Activated CD8-positive, alpha-beta memory T cell treated with anti-CD3 and anti-CD28 coated beads, Interleukin-2, amount 50 U/mL, for 4 hours (primary cell): ENCODE measurements around the gene LGALS3.

Experiments
- DNase-seq: peaks from one replicate; pipeline ENCODE4 v3.0.0-alpha.2; 2020

Gene LGALS3

DNA sequence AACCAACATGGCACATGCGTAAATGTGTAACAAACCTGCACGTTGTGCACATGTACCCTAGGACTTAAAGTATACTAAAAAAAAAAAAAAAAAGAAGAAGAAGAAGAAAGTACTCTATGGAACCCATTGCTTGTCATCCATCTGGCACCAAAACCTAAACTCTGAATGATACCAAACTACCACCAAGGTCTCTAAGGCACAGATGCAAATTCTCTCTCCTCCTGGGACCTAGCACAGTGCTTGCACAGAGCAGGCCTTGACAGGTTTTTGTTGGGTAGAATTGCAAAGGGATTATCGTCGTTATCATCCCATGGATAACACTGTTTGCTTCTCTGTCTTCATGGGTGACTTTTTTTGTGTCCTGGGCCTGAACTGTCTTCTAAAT, 13.2 kb upstream of the LGALS3 start:
- no peak for DNase-seq

DNA sequence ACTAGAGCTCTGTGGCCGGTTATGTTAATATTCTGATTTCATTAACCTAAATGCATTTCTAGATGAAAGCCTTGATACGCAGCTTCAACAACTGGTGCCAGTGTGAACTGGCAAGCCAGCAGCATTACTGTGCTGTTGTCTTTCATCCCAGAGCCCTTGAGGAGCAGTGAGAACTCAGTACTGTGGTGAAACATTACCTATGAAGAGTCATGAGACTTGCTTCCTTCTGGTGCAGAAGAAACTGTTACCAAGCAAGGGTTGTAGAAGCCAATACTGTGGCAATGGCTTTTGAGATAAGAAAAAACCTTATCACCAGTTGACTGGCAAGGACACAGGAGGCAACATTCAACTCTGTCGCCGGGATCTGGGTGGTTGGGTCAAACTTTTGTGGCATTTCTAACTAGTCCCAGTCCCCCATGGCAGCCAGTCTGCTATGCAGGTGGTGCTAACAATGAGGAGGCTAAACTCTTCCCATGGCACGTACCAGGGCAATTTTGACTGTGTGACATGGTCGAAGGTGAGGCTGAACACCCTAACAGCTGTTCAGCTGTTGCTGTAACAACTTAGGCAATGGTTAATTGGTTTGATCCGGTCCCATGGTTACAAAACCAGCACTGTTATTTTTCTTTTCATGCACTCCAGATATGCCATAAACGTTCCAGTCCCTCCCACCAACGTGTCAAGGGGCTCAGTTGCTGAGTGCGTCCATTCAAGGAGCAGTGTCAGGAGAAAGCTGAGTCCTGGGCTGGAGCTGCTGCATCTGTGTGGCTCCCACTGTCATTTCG, 12.6 kb upstream of the LGALS3 start:
- no peak for DNase-seq

DNA sequence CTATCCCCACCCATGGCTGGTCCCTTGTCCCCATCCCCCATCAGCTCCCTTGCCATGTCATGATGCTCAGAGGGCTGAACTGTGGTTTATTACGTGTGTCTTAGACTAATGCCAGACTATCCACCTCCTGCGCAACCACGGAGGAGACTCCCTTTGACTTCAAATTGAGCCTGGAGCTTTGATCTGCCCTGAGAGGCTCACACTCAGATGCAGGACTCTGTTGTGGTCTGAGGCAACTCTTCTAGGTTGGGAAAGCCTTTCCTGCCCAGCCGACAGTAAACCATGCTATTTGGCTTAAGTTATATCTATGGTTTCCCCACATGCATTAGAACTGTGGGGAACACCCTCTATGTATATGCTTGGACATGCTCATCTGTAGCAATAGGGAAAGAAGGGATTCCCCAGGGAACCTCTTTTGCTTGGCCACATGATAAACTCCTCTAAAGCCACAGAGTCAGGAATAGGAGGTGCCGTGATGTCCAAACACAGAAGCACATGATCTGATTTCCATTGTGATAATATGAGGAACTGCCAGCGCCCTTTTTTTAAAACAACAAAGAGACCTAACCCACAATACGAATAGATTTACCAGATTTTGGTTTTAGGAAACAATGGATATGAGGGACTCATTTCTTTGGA, 11.1 kb upstream of the LGALS3 start:
- no peak for DNase-seq

DNA sequence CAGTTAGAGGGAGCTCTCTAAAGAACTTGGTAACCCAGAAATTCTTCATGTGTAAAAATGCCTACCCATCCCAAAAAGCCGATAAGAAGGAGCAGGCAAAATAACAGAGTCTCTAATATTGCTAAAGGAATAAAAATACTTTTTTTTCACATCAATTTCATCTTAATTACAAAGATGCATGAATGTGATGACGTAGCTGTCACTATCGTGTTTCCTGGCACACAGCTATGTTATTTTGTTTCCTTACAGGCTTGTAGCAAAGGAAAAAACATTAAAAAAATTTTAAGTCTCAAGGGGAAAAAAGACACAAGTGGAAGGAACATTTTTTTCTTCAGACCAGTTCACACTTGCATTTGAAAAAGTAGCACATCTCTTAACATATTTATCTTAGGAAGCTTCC, 10.3 kb upstream of the LGALS3 start:
- DNase-seq: no peak

DNA sequence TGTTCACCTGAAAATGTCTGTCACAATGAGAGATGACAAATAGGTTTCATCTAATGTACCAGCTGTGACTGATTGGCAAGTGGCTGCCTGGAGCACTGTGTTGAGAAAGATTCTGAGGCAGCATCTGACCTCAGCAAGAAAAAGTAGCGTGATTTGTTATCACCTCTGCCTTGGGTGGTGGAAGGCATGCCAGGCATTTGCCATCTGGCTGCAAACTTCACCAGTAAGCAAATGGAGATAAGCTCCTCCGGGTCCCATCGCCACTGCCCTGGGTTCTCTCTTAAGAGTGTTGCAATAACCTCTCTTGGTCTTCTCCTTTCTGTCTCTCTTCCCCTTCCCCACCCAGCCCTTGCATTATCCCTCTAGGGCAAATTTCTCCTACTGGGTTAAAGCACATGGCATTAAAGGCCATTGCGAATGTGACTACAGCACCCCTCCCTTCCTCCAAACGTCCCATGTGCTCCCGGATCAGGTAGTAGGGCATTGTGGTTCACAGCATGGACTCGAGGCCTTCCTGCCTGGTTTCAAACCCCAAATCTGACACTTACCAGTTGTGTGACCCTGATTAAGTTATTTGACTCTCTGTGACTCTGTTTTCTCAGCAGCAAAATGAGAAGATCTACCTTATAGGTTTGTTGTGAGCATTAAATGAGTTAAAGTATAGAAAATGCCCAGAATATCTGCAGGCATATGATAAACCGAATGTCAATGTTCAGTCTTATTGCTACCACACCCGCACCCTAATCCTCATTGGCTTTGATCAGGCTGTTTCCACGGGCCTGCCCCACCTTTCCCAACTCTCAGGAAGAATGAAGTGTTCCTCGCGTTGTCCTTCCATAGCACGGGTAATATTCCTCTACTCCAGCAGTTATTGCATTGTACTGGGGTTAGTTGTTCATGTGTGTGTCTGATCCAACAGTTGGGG, 8.2 kb upstream of the LGALS3 start:
- no peak for DNase-seq

DNA sequence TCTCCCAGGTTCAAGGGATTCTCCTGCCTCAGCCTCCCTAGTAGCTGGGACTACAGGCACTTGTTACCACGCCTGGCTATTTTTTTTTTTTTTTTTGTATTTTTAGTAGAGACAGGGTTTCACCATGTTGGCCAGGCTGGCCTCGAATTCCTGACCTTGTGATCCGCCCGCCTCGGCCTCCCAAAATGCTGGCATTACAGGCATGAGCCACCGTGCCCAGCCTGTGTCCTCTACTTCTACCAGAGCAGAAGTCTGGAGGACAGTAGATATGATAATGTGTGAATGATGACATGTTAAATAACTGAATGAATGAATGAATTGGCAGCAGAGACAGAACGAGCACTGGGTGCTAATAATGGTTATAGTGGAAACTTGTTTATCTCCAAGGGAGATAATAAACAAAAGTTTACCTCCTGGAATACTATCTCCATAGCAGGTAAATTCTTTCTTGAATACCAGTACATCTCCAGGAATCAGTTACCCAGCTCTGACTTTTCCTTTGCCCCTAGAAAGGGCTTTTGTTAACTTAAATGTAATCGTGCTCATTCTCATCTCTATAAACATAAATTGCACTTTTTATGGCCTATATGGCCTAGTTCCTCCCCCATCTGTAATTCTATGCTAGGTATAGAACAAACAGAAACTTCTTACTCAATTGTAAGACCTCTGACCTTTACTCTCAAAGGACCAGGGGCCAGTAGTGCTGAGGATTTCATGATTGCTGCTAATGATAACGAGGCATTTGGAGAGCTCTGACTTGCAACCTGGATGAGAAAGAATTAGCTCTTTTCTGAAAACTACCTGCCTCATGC, 7.2 kb upstream of the LGALS3 start:
- no peak for DNase-seq

DNA sequence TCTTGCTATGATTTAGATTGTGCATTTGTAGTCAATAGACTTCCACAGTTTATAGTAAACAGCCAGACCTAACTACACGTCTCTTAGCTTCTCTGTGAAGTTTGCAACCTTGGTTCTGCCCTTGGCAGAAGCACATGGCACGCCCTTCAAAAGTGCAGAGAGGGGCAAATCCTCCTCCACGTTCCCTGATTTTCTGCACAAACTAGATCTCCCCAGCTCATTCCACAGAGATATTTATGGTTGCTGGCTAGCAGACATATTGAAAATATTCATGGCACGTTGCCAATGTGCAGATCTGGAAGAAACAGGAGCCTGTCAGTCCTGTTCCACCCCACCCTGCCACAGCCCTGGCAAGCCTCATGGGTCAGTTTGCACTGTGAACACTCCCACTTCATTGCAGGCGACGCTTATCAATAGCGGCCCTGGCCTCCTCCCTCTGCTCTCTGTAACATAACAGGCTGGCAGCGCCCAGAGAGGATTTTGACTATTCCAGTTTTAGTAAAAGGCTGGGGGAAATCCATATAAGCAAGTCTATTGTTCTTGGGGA, 6.5 kb upstream of the LGALS3 start:
- no peak for DNase-seq

DNA sequence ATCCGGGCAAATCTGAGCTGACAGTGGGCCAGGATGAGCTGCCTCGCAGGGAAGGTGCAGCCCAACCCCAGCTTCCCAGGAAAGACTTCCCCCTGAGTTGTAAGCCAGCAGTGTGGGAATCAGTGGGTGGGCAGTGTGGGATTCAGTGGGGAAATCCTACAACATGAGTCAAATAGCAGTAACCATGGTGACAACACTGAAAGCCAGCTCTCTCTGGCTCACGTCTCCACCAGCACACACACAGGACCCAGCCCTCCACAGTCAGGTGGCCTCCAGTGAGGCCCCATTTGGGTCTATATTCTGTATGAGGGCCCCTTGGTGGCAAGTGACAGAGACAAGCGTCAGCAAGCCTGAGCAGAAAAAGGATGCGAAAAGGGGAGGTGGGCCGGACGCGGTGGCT, 6.0 kb upstream of the LGALS3 start:
- no peak for DNase-seq

DNA sequence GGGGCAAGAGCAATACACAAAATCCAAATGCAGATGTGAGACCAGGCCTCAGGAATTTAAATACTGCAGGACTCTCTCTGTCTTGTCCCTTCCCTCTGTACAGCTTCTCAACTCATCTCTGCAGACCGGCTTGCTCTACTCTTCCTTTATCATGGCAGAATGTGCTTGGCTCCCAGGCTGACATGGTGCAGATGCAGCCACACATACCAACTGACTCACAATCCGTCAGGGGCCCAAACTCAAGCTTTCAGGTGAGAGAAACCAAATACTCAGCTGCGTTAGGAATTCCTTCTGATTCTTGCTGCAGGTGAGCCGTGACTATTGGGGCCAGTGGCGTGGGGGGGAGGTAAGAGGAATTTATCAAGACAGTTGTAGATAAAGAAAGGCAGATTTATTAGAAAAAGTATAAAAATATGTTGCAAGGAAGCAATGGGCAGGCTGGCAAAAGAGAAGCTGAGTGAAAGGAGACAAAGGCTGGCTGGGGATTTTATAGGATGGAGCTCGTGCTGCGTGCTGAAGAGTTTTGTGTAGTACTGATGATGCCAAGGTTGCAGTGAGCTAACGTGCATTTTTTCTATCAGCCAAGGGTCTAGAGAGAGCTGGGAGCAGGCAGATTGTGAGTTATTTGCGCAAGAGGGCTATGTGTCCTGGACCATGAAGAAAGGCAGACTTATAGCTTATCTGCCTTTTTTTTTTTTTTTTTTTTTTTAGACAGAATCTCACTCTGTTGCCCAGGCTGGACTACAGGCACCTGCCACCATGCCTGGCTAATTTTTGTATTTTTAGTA, 5.0 kb upstream of the LGALS3 start:
- no peak for DNase-seq

DNA sequence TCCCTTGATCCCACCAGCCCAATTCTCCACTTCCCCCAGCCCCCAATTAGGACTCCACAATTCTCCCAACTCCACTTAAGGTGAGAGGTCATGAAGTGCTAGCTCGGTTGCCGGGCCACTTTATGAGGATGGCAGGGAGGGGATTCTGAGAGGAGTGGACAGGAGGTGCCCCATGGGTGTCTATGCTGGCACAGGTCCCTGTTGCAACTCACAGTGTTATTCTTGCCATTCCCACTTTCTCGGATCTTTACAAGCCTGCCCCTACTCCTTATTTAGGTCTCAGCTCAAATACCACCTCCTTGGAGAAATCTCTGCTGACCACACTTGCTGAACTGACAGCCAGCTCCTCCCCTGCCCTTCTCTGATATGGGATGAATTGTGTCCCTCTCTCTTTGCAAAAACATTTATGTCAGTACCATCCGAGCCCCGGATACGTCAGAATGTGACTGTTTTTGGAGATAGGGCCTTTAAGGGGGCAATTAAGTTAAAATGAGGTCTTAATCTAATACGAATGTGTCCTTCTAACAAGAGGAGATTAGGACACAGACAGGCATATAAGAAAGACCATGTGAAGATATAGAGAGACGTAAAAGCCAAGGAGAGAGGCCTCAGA, 4.2 kb upstream of the LGALS3 start:
- no peak for DNase-seq

DNA sequence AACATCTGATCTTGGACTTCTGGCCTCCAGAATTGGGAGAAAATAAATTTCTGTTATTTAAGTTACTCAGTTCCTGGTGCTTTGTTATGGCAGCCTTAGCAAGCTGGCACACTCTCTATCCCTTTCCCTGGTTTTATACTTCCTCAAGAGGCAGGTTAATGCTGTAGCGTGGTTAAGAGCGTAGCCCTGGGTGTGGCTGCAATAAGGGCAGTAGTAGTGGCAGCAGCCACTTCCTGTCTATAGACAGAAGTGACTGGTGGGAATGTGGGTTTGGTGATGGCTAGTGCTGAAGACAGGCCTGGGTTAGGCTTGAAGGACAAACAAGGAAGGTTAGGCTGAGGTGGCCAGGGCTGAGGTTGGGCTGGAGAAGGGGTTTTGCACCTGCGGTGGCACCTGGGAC, 3.6 kb upstream of the LGALS3 start:
- DNase-seq: no peak

DNA sequence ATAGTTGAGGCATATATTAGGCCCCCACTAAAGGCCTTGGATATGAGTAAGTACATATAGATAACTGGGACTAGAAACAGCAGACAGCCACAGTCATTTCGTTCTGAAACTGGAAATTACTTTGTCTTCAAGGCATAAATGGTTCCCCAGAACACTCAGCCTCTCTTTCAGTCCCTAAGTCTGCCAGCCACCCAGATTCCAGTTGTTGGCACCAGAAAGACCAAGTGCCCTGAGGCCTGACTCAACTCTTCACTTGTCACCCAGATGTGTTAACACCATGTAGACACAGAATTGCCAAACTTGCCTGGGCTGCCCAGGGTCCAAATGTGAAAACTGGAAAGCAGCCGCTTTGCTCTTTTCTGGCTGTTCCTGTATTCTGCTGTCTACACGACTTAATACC, 3.0 kb upstream of the LGALS3 start:
- no peak for DNase-seq

DNA sequence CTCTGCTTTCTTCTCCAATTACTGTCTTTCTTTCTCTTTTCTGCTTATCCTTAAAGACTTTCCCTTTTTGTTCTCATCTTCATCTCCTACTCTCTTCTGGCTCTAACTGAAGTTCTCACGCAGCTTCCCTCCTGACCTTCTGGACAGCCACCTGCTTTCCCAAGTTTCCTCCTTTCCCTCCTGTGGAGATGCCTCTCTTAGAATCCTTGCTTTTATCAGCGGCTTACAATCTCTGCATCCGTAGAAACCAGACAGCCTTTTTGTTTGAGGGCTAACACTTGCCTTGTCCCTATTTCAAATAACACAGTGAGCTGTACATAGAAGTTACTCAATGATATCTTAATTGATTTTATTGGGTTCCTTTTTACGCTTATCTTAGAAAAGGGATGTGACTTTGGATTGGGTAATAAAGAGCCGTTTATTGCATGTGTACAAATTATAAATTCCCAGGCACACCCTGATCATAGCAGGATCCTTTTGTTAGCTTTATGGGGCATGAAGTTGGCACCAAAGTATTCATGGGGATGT, 2.1 kb upstream of the LGALS3 start:
- DNase-seq: no peak

DNA sequence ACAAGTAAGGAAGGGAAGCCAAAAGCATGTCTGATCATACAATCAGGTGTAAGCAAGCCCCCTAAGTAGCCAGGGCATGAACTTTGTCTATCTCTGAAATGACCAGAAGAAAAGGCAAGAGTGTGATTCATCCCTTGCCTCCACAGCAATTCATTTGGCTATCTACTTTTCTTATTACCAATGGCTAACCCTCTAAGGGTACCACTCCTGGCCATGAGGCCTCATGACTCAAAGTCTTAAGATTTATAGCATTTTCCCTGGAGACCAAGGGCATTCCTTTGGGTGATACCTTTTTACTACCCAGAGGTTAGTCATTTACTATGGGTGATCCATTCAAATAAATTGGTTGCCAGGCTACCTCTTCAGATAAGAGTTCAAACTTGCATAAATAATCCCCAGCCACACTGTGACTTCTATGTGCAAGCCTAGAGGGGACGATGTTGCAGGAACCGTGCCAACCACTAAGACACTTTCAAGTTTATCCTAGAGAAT, 1.5 kb upstream of the LGALS3 start:
- DNase-seq: no peak

DNA sequence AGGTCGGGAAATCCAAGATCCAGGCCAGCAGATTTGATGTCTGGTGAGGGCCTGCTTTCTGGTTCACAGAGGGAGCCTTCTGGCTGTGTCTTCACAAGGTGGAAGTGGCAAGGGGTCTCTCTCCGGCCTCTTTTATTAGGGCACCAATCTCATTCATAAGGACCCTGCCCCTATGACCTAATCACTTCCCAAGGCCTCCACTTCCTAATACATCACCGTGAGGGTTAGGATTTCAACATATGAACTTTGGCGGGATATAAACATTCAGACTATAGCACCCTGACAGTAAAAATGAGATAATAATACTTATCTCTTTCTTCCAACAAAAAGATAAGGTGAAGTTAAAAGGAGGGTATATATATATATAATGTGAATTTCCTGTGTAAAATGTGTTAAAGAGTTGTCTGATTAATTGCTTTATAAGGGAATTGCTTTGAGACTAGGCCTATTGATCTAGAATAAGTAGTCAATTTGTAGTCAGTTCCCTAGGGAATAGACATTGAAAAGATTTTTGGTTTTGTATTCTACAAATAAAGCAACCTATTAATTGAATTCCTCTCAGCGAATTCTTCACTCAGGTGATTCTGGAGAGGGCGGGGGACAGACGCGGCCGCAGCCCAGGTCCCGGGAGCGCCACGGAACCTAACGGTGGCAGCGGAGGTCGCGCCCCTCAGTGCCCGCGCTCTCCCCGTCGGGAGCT, 516 bp upstream of the LGALS3 start:
- DNase-seq: no peak

DNA sequence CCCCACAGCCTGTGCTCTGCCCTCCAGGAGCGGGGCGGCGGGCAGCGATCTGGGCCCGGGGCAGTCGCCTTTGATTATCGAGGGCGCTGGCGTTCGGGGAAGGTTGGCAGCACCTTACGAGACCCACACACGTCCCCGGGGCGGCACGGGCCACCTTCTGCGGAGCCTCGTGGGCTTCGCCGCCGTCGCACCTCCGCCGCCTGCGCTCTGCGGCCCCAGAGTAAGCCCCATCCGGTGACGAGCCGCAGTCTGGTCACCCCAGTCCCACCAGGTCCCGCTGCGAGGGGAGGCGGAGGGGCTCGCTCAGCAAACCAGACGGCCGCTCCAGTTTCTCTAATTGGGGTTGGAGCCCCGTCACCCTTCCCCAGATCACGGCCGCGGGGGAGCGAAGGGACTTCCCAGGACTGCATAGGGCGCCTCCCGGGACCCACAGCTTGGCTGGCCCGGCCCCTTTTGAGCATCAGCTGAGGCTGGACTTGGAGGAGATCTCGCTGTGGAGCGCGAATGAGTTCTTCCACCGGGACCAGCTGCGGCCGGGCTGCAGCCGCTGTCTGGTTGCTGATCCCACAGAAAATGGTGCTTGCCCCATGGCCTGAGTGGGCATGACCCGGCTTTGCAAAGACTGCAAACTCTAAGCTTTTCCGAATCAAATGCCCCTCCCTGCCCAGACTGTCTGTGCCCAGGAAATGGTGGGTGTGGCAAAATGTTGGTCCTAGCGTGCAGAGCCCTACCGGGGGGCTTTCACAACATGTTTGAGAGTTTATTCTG, 560 bp downstream of the LGALS3 start:
- DNase-seq: peak; percentile 59

DNA sequence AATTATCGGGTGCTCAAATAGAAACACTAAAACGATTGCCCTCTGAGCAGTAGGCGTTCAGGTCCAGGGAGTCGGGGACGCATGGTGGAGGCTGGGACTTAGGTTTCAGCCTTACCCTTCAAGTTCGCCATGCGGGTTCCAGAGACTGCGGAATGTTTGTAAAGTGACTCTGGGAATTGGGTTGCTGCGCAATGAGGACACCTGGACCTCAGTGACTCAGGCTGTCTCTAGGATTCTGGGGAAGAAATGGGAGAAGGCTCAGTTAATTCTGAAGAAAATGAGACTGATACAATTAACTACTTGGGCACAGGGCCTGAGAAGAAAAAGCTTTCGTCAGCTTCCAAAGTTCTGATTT, 1.1 kb downstream of the LGALS3 start:
- no peak for DNase-seq

DNA sequence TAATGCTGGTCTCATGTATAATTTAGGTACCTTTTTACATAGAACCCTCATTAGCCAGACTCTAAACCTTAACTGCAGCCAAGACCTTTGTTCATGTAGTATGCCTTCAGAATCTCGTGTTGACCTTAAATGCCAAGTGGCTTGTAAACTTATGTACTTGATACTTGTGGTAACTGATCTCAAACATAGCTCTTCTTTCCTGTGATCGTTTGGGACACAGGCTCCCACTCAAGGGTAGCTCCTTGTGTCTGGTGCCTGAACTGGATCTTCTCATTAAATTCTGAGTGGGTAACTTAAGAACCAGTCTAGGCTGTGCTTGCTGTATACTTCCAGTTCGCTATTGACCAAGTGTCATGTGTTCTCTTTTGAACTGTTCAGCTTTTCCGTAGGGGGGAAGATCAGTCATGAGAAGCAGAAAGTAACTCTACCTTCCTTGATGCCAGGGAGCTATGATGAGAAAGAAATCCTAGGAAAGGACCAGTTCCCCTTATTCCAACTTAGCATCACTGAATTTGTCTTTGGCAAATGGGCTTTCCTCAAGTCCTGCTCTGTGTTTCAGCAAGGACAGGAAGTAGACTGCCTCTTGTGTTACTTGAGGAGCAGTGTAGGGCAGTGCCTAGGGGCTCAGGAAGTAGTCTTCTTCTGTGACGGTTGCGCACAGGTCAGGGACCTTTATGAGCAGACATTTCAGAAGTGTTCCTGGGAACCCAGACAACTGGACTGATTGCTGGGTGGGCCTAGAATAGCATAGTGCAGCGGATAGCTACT, 2.5 kb downstream of the LGALS3 start:
- no peak for DNase-seq

DNA sequence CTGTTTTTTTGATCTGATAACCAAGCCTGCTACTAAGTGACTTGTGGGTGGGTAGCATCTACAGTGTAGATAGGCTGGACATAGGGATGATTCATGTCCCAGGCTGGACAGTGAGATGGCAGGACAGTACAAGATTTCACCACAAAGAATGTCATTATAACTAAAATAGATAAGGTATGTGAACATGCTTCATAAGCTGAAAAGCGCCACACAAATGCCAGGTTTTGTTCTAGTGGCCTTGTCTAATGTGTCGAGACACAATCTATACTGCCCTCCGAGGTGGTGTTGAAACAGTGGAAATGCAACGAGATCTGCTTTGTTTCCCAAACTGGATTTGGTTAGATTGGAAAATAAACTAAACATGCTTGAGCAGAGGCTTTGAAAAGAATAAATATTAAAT, 4.4 kb downstream of the LGALS3 start:
- no peak for DNase-seq
